Astrocyte (in vitro differentiated cells and primary cell): ENCODE results near the gene SIRPB1. TPM values are rescaled to one million over a fixed set of nuclear protein-coding genes. Genes with fewer than 3 reads are reported as not detected.

Source experiments
- DNase-seq: peaks from one replicate; pipeline ENCODE4 v3.0.0-alpha.2; 2010; ENCODE audit warnings: low read depth
- FAIRE-seq: peaks from 2 replicates; lab custom pipeline; 2011; peaks lifted over from hg19 to GRCh38; lab: Jason Lieb, UNC
- H2AFZ ChIP-seq: 2 replicates; pipeline ENCODE4 v1.6.0; 2012; ENCODE audit warnings: low read depth, low read length, inconsistent platforms
- H3K27ac ChIP-seq: 2 replicates; pipeline ENCODE4 v1.5.1; 2011; ENCODE audit warnings: low read depth, low read length, inconsistent platforms
- H3K27me3 ChIP-seq: 2 replicates; pipeline ENCODE4 v1.6.0; 2011; ENCODE audit warnings: low read length, inconsistent platforms; ENCODE audit not compliant: insufficient read depth
- H3K36me3 ChIP-seq: 2 replicates; pipeline ENCODE4 v1.5.1; 2011; ENCODE audit warnings: low read length, inconsistent platforms; ENCODE audit not compliant: insufficient read depth
- H3K4me1 ChIP-seq: 2 replicates; pipeline ENCODE4 v1.5.1; 2011; ENCODE audit warnings: low read length, inconsistent platforms; ENCODE audit not compliant: insufficient read depth
- H3K4me2 ChIP-seq: 2 replicates; pipeline ENCODE4 v1.6.0; 2012; ENCODE audit warnings: low read length, inconsistent platforms
- H3K4me3 ChIP-seq: 2 replicates; pipeline ENCODE4 v1.5.1; 2011; ENCODE audit warnings: low read depth, mild to moderate bottlenecking, low read length, inconsistent platforms; ENCODE audit not compliant: insufficient read depth
- H3K79me2 ChIP-seq: 2 replicates; pipeline ENCODE4 v1.6.0; 2012; ENCODE audit warnings: mild to moderate bottlenecking, low read length, inconsistent platforms; ENCODE audit not compliant: insufficient read depth
- H3K9ac ChIP-seq: 2 replicates; pipeline ENCODE4 v1.6.0; 2012; ENCODE audit warnings: mild to moderate bottlenecking, low read length, inconsistent platforms
- H3K9me3 ChIP-seq: 2 replicates; pipeline ENCODE4 v1.5.1; 2012; ENCODE audit warnings: low read depth, mild to moderate bottlenecking, low read length, inconsistent platforms; ENCODE audit not compliant: insufficient read depth
- H4K20me1 ChIP-seq: 2 replicates; pipeline ENCODE4 v1.6.0; 2012; ENCODE audit warnings: low read length, inconsistent platforms; ENCODE audit not compliant: insufficient read depth
- H3K27ac Mint-ChIP-seq: one replicate; pipeline ENCODE4 v1.8.0; 2021; ENCODE audit warnings: mild to moderate bottlenecking, mixed read lengths; ENCODE audit not compliant: unreplicated experiment
- H3K27me3 Mint-ChIP-seq: one replicate; pipeline ENCODE4 v1.8.0; 2021; ENCODE audit warnings: low read depth, mixed read lengths; ENCODE audit not compliant: unreplicated experiment
- H3K36me3 Mint-ChIP-seq: one replicate; pipeline ENCODE4 v1.8.0; 2021; ENCODE audit warnings: low read depth, mixed read lengths; ENCODE audit not compliant: unreplicated experiment
- H3K4me1 Mint-ChIP-seq: one replicate; pipeline ENCODE4 v1.8.0; 2021; ENCODE audit warnings: low read depth, mixed read lengths; ENCODE audit not compliant: unreplicated experiment
- H3K4me3 Mint-ChIP-seq: one replicate; pipeline ENCODE4 v1.8.0; 2021; ENCODE audit warnings: mild to moderate bottlenecking, moderate library complexity, mixed read lengths; ENCODE audit not compliant: unreplicated experiment
- H3K9me3 Mint-ChIP-seq: one replicate; pipeline ENCODE4 v1.8.0; 2021; ENCODE audit warnings: mild to moderate bottlenecking, mixed read lengths; ENCODE audit not compliant: unreplicated experiment
- EZH2 ChIP-seq: IDR thresholded peaks from 2 replicates; pipeline ENCODE4 v1.6.1; 2012; ENCODE audit warnings: mild to moderate bottlenecking, low read length, inconsistent platforms; ENCODE audit not compliant: insufficient read depth
- total RNA-seq: library from RNA; stranded (reverse); gene quantifications from 2 replicates; pipeline ENCODE4 v1.2.1, GENCODE V29; 2021
- TF ChIP-seq, protein P1 (sequence below): IDR thresholded peaks from 2 replicates; pipeline ENCODE4 v1.5.1; 2011; ENCODE audit warnings: low read depth, mild to moderate bottlenecking, inconsistent platforms, low read length, moderate library complexity; ENCODE audit not compliant: insufficient read depth

SIRPB1 gene
- total RNA-seq, 1 donor from 2014 or later = not detected

DNA sequence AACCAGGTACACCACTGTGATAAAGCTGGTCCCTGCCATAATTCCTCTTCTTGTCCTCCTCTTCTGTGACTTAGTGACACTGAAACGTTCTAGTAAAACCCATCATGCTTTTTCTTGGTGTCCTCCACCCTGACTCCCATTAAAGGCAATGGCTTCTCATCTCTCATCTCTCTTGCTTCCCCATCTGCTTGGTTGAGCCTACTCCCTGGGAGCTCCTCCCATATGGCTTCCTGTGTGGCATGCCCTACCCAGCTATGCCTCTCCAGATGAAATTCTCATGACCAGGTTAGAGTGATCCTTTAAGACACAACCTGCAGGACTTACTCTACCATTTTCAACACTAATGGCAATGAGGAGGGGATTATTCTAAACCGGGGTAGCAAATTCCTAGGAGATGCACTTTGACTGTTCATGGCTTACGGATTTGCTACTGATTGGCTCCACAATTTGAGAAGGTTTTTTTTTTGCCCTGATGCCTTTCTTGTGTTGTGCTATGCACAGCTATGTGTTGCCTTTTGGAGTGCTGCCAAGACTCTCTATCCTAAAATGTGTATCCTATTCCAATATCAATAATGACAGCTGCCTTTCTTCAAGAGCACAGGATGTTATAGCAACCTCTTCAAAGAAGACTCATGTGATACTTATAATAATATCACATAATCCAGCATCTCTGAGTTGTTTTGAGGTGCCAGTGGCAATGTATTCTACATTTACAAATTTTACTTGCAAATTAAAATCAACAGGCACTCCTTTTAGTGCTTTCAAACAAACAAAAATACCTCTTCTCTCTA is 31.7 kb upstream of the SIRPB1 start:
- H3K36me3 ChIP-seq = no peaks in the 10 kb centered on the region
- H3K4me1 ChIP-seq = no peaks in the 10 kb centered on the region
- no peak overlapping the region for H3K27ac ChIP-seq
- Mint-ChIP-seq H3K4me3 (no peak overlapping the region), H3K4me1 (peaks cover 2% of the 10 kb centered on the region), H3K9me3 (peaks cover 5% of the 10 kb centered on the region), H3K27me3 (peaks cover 7% of the 10 kb centered on the region), H3K27ac (no peak overlapping the region), H3K36me3 (no peaks in the 10 kb centered on the region)
- H3K4me2 ChIP-seq = no peak overlapping the region
- TF ChIP-seq, protein P1, sequence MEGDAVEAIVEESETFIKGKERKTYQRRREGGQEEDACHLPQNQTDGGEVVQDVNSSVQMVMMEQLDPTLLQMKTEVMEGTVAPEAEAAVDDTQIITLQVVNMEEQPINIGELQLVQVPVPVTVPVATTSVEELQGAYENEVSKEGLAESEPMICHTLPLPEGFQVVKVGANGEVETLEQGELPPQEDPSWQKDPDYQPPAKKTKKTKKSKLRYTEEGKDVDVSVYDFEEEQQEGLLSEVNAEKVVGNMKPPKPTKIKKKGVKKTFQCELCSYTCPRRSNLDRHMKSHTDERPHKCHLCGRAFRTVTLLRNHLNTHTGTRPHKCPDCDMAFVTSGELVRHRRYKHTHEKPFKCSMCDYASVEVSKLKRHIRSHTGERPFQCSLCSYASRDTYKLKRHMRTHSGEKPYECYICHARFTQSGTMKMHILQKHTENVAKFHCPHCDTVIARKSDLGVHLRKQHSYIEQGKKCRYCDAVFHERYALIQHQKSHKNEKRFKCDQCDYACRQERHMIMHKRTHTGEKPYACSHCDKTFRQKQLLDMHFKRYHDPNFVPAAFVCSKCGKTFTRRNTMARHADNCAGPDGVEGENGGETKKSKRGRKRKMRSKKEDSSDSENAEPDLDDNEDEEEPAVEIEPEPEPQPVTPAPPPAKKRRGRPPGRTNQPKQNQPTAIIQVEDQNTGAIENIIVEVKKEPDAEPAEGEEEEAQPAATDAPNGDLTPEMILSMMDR = no peak
- TF ChIP-seq EZH2 = no peak
- H4K20me1 ChIP-seq = no peaks in the 10 kb centered on the region
- no peak overlapping the region for H3K4me3 ChIP-seq
- no peak overlapping the region for H2AFZ ChIP-seq
- H3K9ac ChIP-seq = no peak overlapping the region
- DNase-seq = no peak
- no peaks in the 10 kb centered on the region for H3K79me2 ChIP-seq
- FAIRE-seq = no peak
- H3K27me3 ChIP-seq = no peaks in the 10 kb centered on the region
- H3K9me3 ChIP-seq = no peaks in the 10 kb centered on the region

DNA sequence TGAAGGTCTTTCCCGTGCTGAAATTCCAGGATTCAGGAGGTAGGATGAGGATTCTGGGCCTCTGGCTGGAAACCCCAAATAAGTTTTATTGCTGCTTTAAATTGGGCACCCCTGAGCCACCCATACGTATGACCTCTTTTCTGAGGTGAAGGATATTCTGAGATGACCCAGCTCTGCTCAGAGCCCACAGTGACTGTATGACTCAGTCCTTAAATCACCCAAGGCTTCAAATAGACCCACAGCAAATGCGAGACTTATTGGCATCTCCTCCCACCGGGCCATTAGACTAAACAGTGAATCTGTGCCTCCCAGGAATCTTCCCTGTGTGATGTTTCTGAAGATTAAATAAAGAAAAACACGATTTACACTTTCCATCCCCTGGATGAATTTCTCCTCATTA is 28.3 kb upstream of the SIRPB1 start:
- Histone ChIP-seq H3K36me3 (no peaks in the 10 kb centered on the region), H2AFZ (no peak overlapping the region), H3K4me2 (no peak overlapping the region), H3K4me3 (no peak overlapping the region), H3K4me1 (no peaks in the 10 kb centered on the region), H3K79me2 (no peaks in the 10 kb centered on the region), H3K9me3 (no peaks in the 10 kb centered on the region), H3K27ac (no peak overlapping the region), H3K27me3 (peaks cover 2% of the 10 kb centered on the region), H3K9ac (no peak overlapping the region), H4K20me1 (no peaks in the 10 kb centered on the region)
- TF ChIP-seq, protein P1 = no peak
- TF ChIP-seq EZH2 = no peak
- Mint-ChIP-seq H3K27me3 (peaks cover 12% of the 10 kb centered on the region), H3K4me1 (peaks cover 2% of the 10 kb centered on the region), H3K27ac (no peak overlapping the region), H3K4me3 (no peak overlapping the region), H3K36me3 (no peaks in the 10 kb centered on the region), H3K9me3 (peaks cover 7% of the 10 kb centered on the region)
- DNase-seq = no peak
- FAIRE-seq = no peak

DNA sequence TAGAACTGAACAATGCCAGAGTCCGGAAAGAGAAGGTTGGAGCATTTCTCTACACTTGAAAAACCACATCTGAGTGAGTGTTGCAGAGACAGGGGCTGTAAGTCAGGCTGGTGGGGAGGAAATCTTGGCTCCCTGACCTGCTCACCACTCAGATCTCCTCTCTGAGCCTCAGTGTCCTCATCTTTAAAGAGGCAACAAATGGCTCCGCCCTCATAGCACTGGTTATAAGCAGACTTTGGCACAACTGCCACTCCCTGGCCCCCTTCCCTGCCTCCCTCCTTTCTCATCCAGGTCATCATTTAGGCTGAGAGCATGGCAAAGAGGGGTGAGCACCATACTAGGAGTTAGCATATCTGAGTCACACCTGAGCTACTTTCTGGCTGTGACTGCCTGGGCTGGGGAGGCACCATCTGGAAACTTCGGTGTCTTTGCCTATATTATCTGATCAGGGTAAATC is 27.2 kb upstream of the SIRPB1 start:
- Mint-ChIP-seq H3K4me1 (peaks cover 2% of the 10 kb centered on the region), H3K27ac (no peak overlapping the region), H3K36me3 (no peaks in the 10 kb centered on the region), H3K27me3 (peaks cover 12% of the 10 kb centered on the region), H3K9me3 (peaks cover 7% of the 10 kb centered on the region), H3K4me3 (no peak overlapping the region)
- TF ChIP-seq EZH2 = no peak
- TF ChIP-seq, protein P1 = no peak
- Histone ChIP-seq H3K36me3 (no peaks in the 10 kb centered on the region), H4K20me1 (no peaks in the 10 kb centered on the region), H3K27me3 (peaks cover 2% of the 10 kb centered on the region), H3K4me2 (no peak overlapping the region), H3K9me3 (no peaks in the 10 kb centered on the region), H3K9ac (no peak overlapping the region), H3K4me1 (no peaks in the 10 kb centered on the region), H3K79me2 (no peaks in the 10 kb centered on the region), H2AFZ (no peak overlapping the region), H3K27ac (no peak overlapping the region), H3K4me3 (no peak overlapping the region)
- no peak for FAIRE-seq
- no peak for DNase-seq
